ENCODE results near the gene CDKN2B-AS1.
"Not testable (repeated sequence)": the region's sequence is repeated elsewhere in the genome, so short reads cannot be mapped to it uniquely, and the experiment has no call there.

The CDKN2B-AS1 gene
- total RNA-seq = 1.6 to 5.6 (median 2.6) reads per million in 4 donors

DNA sequence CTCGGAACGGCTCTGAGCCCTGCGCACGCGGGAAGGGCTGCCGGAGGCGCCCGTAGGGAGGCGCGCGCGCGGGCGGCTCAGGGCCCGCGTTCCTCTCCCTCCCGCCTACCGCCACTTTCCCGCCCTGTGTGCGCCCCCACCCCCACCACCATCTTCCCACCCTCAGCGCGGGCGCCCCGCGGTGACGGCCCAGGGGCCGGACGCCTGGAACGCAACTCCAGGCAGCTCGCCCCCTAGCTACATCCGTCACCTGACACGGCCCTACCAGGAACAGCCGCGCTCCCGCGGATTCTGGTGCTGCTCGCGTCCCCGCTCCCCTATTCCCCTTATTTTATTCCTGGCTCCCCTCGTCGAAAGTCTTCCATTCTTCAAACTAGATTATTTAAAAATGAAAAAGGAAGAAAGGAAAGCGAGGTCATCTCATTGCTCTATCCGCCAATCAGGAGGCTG lies at the start of gene CDKN2B-AS1:
Gene CDKN2B-AS1, plus strand, starts transcription at position 236 of the 450 bp plus-strand sequence.
- DNase-seq = peak in 4 of 5 donors; percentile 29 to 73 (median 42)

DNA sequence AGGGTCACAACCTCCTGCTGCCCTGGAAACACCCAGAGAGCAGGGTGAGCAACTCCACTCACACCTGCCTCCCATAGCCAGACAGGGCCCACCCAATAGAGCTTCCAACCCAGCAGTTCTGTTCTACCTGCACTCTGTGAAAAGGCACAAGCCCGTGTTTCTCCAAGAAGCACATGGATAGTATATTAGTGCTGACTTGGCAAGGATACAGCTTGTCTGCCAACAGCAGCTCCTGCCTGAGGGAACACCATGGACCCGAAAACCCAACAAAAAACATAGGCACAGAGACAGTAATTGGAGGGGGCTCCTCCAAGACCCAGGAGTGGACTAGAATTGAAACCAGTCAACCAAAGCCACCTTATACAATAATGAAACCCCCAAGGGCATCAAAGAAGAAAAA lies 49.0 kb upstream of the CDKN2B-AS1 start:
- no peak for DNase-seq

DNA sequence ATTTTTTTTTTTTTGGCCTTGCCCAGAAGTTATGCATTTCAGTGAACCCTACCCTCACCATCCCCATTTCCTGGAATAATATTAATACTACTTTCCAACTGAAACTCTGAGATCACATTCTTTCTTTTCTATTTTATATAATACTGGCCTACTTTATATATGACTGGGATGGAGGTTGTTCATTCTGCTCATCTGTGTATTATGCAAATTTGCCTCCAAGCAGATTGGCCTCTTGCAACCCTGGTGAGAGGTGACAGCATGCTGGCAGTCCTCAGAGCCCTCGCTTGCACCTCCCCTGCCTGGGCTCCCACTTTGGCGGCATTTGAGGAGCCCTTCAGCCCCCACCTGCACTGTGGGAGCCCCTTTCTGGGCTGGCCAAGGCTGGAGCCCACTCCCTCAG lies 35.8 kb upstream of the CDKN2B-AS1 start:
- peak in 1 of 5 donors; percentile 16 for DNase-seq

DNA sequence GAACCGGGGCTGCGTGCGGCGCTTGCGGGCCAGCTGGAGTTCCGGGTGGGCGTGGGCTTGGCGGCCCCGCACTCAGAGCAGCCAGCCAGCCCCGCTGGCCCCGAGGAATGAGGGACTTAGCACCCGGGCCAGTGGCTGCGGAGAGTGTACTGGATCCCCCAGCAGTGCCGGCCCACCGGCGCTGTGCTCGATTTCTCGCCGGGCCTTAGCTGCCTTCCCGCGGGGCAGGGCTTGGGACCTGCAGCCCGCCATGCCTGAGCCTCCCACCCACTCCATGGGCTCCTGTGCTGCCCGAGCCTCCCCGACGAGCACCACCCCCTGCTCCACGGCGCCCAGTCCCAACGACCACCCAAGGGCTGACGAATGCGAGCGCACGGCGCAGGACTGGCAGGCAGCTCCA lies 35.3 kb upstream of the CDKN2B-AS1 start:
- DNase-seq = not testable (repeated sequence)

DNA sequence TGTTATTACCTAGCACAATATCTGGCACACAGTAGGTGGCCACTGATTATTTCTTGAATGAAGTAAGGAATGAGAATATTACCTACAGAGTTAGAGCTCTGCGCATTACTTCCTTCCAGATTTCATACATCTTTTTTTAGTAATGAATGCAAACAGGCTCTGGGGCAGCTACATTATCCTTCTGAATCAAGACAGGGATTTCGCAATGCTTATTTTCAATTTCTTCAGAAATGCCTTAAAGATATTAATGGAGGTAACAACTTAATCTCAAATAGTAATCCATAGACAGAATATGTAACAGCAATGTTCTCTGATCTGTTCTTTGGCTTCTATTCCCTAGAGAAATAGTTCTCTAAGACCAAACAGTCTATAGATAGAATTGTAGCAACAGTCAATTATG lies 33.0 kb upstream of the CDKN2B-AS1 start:
- DNase-seq = no peak

DNA sequence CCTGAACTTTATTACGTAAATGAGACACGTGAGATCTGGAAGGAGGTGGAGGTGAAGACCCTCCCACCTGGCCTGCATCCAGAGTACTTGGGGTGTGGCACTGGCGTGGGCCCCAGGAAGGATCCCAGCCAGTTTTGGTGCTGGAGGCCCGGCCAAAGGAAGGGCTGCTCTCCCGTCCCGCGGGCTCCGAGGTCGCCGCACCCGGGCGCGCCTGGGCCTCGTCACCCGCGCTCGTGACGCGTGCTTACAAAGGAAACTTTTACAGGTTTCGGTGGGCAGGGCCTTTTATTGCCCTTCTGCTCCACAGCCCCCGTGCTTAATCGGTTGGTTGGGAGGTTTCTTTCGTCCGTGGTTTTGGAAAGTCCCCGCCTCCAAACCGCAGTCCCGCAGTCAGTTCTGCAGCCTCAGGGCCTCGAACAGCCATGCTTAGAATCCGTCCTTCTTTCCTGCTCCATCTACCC lies 29.6 kb upstream of the CDKN2B-AS1 start:
- DNase-seq = peak; percentile 35 to 83 (median 56)

DNA sequence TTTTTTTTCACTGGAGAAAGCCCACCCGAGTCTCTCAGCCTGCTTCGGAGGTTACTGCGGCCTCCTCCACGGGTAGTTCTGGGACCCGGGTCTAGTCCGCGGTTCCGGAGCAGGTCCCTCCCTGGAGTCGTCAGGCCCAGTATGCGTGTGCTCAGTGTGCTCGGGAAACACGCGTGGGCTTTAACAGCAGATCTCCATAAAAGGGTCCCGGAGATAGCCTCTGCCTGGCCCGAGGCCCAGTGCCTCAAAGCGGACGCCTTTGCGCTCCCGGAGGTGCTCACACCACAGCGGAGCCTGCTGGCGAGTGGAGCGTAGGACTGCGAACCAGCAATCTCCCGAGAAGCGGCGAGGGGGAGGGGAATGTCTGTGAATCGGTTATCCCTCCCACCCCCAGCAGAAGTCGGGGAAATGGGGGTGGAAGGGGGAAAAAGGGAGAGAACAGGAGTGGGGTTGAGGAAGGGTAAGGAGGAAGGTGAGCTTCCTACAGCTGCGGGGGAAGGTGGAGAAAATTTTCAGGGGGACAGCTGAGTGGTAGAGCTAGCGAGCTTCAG lies 29.1 kb upstream of the CDKN2B-AS1 start:
- peak in 2 of 5 donors; percentile 20 to 73 for DNase-seq

DNA sequence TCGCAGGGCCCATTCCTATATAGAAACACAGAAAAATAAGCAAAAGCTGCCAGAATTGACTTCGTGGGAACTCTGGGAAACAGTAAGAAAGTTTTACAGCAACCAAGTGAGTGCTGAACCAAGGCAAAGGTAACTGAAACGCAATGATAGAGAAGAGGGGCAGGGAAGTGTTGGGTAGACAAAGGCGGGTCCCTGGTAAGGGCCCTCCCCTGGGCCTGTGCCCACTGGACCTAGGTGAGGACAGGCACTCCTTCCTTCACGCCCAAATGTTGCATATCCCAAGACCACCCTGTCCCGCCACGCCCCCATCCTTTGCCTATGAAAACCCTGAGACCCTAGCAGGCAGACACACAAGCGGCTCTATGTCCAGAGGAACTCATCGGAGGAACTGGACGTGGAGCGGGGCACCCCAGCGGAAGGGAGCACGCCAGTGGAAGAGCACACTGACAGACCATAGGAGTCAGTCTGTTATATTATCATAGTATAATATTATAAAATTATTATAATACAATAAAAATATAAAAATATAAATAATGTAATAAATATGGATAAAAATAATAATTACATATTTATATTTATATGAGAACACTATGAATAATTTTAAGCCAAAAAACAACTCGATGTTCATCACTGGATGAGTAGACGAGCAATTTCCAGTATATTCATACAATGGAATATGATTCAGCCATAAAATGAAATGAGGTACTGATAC lies 28.3 kb upstream of the CDKN2B-AS1 start:
- no peak for DNase-seq

DNA sequence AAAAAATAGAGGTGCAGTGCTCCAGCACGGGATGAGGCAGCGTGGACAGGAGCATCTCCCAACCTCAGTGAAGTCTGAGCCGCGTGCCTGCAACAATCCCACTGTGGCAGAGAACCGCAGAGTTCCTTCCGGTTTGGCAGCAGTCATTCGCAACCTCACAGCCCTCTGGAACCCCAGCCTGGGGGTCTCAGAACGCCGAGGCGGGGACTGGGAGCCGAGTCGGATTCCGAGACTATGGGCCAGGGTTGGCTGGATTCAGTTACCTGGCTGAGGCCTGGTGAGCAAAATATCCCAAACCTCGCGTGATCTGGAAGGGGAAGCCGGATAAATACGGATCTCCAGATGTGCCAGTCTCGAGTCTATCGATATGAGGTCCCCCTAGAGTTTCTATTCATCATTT lies 27.4 kb upstream of the CDKN2B-AS1 start:
- DNase-seq = no peak

DNA sequence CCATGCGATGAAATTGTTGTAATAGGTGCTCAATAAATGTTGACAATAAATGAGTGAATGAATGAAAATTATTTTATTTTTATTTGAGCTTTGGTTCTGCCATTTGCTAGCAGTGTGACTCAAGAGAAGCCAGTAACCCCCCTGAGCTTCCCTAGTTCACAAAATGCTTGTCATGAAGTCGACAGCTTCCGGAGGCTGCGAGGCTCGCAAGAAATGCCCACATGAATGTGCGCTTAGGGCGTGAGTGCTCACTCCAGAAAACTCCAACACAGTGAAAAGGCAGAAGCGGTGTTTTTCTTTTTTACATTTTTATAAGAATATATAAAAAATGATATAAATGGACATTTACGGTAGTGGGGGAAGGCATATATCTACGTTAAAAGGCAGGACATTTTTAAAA lies 26.9 kb upstream of the CDKN2B-AS1 start:
- no peak for DNase-seq

DNA sequence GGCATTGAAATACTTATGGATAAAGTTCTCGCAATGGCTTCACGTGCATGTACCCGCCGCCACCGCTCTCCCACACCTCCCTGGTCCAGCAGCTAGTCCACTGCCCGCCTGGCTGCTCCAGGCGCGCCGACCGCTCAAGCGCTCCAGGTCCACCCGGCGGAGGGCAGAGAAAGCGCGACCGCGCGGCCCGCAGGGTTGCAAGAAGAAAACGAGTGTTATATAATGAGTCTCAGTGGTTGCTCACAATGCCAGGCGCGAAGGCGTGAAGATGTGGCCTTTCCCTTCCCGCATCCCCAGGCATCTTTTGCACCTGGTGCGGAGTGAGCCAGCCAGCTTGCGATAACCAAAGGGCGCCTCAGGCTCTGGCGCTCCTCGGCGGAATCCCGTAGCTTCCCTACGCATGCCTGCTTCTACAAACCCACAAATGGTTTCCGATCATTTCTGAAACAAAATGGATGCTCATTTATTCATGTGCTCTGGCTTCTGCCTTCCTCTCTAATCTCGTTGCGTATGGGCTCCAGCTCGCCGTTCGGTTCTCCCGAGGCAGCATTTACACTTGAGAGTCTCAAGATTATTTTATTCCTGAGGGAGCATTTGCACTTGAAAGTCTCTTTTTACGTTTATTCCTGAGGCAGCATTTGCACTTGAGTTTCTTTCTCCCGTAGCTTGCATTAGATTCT lies 26.1 kb upstream of the CDKN2B-AS1 start:
- DNase-seq = peak in 1 of 5 donors; percentile 16

DNA sequence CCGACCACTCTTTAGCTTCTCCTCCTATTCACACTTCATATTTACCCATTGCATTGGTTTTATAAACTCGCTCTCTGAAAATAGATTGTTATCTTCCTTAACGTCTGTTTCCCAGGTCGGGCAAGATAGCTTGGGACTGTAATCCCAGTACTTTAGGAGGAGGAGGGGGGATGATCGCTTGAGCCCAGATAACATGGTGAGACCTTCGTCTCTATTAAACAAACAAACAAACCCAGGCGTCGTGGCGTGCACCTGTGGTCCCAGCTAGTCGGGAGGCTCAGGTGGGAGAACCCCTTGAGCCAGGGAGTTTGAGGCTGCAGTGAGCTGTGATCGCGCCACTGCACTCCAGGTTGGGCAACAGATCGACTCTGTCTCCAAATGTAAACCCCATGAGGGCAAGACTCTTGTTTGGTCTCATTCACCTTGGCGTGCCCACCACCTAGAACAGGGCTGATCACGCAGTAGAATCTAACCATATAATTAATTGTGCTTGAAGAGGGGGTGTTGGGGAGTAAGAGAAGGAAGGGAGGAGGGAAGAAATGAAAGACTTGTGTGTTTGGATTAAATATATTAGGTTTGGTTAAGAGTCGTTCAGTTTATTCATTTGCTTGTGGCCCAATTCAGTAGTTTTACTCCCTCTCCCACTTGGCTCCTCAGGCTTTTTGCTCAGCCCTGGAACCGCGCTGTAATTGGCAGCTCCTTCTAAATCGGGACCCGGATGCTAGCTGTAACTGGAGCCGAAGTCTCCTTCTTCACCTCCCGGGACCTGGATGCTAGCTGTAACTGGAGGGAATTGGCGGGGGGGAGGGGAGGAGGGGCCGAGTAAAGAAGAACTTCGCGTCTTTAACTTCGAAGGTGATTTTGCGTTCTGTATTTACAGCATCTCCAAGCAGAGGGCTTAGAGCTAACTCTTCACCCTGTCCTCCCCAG lies 25.3 kb upstream of the CDKN2B-AS1 start:
- no peak for DNase-seq

DNA sequence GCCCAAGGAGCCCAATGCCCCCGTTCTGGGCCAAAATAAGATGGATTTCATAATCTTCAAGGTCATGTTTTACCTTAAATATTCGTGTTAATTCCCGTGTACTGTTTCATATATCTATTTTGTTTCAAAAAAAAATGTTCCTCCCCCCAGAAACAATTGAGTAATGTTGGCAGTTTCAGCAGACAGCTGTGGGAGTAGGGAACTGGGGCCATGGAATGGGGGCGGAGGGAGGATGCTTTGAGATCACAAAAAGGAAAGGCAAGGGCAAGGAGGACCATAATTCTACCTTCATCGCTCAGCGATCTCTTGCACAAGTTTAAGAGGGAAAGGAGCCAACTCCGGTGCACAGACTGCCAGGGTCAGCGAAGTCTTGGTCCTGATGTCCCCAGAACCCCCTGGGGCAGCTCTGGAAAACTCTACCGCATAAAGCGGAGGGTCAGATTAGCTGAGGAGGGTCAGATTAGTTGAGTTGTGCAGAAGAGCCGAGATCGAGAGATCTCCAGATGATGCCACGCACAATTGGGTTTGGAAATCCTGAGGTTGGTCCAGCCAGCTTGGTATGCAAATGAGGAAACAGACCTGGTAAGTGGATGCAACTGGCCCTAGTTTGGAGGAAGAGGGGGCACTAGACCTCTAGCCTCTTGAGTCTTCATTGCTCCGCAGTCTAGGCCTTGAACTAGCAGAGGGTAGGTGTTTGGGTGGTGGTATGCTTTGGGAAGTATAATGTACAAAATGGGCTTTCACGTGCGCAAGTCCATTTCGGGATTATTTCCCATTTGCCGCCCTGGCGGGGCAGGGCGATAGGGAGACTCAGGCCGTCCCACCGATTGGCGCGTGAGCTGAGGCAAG lies 24.4 kb upstream of the CDKN2B-AS1 start:
- DNase-seq = no peak

DNA sequence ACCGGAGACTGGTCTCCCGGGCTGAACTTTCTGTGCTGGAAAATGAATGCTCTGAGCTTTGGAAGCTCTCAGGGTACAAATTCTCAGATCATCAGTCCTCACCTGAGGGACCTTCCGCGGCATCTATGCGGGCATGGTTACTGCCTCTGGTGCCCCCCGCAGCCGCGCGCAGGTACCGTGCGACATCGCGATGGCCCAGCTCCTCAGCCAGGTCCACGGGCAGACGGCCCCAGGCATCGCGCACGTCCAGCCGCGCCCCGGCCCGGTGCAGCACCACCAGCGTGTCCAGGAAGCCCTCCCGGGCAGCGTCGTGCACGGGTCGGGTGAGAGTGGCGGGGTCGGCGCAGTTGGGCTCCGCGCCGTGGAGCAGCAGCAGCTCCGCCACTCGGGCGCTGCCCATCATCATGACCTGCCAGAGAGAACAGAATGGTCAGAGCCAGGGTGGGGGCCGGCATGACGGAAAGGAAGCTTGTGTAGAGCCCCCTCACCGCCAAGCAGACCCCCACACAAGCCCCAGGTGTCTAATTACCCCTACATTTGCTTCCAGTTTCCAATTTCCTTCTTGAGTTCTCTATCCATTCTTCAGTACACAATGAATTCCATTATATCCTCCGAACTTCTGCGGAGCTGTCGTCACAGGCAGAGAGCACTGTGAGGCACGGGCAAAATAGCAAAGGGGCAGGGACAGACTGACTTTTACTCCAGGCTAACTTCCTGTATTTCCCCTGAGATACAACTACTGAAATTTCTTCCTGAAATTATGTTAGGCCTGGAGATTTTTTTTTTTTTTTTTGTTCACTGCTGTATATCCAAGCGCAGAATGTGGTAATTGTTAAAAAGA lies 23.6 kb upstream of the CDKN2B-AS1 start:
- DNase-seq = no peak

DNA sequence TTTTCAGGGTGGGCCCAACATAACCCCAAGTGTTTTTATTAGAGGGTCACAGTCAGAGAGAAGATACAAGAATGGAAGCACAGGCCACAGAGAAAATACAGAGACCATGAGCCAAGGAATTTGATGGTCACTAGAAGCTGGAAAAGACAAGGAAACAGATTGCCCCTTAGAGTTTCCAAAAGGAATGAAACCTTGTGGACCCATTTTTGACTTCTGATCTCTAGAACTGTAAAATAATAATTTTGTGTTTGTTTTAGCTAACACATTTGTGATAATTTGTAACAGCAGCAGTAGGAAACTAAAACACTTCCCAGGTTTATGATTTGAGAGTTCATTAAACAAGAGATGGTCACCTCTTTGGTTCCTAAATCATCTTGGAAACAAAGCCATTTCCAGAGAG lies 22.2 kb upstream of the CDKN2B-AS1 start:
- no peak for DNase-seq

DNA sequence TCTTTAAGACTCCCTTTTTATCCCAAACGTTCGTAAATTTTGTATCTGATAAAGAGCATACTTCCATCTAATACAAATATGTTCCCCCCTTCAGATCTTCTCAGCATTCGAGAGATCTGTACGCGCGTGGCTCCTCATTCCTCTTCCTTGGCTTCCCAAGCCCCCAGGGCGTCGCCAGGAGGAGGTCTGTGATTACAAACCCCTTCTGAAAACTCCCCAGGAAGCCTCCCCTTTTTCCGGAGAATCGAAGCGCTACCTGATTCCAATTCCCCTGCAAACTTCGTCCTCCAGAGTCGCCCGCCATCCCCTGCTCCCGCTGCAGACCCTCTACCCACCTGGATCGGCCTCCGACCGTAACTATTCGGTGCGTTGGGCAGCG lies 20.3 kb upstream of the CDKN2B-AS1 start:
- no peak for DNase-seq

DNA sequence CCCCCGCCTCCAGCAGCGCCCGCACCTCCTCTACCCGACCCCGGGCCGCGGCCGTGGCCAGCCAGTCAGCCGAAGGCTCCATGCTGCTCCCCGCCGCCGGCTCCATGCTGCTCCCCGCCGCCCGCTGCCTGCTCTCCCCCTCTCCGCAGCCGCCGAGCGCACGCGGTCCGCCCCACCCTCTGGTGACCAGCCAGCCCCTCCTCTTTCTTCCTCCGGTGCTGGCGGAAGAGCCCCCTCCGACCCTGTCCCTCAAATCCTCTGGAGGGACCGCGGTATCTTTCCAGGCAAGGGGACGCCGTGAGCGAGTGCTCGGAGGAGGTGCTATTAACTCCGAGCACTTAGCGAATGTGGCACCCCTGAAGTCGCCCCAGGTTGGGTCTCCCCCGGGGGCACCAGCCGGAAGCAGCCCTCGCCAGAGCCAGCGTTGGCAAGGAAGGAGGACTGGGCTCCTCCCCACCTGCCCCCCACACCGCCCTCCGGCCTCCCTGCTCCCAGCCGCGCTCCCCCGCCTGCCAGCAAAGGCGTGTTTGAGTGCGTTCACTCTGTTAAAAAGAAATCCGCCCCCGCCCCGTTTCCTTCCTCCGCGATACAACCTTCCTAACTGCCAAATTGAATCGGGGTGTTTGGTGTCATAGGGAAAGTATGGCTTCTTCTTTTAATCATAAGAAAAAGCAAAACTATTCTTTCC lies 19.7 kb upstream of the CDKN2B-AS1 start:
- peak in 1 of 5 donors; percentile 38 for DNase-seq

DNA sequence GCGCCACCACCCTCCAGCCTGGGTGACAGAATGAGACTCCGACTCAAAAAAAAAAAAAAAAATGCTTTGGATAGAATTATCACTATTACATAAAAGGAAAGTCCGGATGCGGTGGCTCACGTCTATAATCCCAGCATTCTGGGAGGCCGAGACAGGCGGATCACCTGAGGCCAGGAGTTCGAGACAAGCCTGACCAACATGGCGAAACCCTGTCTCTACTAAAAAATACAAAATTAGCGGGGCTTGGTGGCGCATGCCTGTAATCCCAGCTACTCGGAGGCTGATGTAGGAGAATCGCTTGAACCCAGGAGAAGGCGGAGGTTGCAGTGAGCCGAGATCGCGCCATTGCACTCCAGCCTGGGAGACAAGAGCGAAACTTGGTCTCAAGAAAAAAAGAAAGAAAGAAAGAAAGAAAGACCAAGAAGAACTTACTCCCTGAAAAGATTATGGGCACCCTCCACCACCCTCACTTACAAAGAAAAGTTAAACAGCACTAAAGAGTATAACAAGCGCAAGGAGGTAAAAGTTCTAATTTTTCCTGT lies 18.2 kb upstream of the CDKN2B-AS1 start:
- no peak for DNase-seq

DNA sequence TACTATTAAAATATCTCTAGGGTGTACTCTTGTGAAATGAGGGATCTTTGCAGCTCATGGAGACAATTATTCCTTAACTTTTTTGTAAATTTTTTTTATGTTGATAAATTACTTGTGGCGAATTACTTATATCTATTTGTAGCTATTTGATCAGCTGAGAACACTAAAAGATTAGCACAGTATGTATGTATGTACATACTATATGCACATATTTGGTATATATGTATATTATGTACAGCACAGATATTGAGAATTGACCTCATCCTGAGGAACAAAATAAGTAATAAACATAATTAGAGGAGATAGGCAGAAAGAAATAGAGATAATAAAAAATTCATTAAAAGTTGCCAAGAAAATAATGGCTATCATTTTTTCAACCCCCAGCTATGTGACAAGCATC lies 12.2 kb upstream of the CDKN2B-AS1 start:
- DNase-seq = no peak
